Loucy (cell line): ENCODE data around the gene HPD.

ENCODE experiments used
- CTCF ChIP-seq: fragments of 200-600 bp; sonication (generic); conservative IDR thresholded peaks from 2 replicates; pipeline ENCODE4 v1.5.1; 2014; ENCODE audit warnings: mild to moderate bottlenecking, antibody characterized with exemption, low read length
- EZH2phosphoT487 ChIP-seq: fragments of 200-600 bp; IDR thresholded peaks from 2 replicates; pipeline ENCODE4 v1.6.1; 2018; ENCODE audit warnings: antibody characterized with exemption, mild to moderate bottlenecking, moderate library complexity, borderline replicate concordance

GRCh38 chr12:121883315-121883660 lies 24.6 kb upstream of the HPD start:
- TF ChIP-seq CTCF (no peak), EZH2phosphoT487 (no peak)
